ENCODE results near the gene DEXI. TPM values are rescaled to one million over a fixed set of nuclear protein-coding genes. Genes with fewer than 3 reads are reported as not detected.

DEXI gene
- total RNA-seq, 1 experiment from 2014 or later, result 23.7 TPM

DNA sequence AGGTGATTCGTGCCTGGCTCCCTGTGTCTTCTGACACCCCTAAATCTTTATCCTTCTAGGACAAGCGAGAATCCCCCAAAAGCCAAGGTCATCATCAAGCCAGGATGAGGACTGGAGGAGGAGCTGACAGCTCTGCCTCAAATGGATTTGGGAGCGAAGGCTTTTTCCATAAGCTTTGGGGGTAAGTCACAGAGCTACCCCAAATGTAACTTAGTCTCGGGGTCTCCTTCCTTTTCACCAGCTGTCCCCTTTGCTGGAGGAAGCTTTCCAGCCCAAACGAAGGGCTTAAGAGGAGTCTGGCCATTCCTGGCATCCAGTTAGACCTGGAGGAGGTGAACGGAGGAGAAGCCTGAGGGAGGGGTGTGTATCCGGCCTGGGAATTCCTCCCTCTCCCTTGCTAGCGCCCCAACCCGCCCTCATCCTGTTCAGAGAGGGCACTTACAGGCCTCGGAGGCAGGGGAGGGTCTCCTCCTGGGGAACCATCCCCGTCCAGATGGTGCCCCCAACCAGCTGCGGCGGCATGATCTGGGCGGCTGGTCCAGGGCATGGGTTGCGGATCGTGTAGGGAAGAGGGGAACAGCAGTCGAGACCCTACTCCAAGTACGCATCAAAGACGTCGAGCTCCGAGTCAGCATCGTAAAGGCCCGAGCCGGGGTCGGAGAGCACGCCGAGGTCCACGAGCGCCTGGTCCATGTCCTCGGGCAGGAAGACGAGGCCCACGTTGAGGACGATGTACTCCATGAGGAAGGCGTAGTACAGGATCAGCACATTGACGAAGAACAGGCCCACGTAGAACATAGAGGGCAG, 938 bp downstream of the DEXI start:
- POLR2A ChIA-PET, result interaction anchor here (0.6 kb wide), 1 partner anchor 14 kb away, joined by 3 read pairs; no protein-coding TSS in a partner anchor
- CTCF ChIA-PET, result interaction anchor here (1.3 kb wide), 1 partner anchor 11 kb away, joined by 3 read pairs; no protein-coding TSS in a partner anchor
- H3K9me3 Mint-ChIP-seq (ENCODE audit: unreplicated experiment), result no peaks in the 10 kb centered on the region
- no peaks in the 10 kb centered on the region for H3K27me3 Mint-ChIP-seq (ENCODE audit: insufficient read depth, unreplicated experiment)
- Histone ChIP-seq H3K27me3 (replicated peaks; ENCODE audit: control insufficient read depth, insufficient read depth, low read length) (no peaks in the 10 kb centered on the region), H3K36me3 (ENCODE audit: control insufficient read depth, insufficient read depth, low read length) (peaks cover 3% of the 10 kb centered on the region), H3K4me3 (ENCODE audit: low read depth, low read length) (peak overlapping the region; percentile 51), H3K9me3 (no peaks in the 10 kb centered on the region), H3K4me1 (peaks cover 24% of the 10 kb centered on the region)
- H3K36me3 Mint-ChIP-seq (ENCODE audit: insufficient read depth, unreplicated experiment), result no peaks in the 10 kb centered on the region
- no peak for DNase-seq
- peak overlapping the region; percentile 95 for H3K4me3 Mint-ChIP-seq (ENCODE audit: unreplicated experiment)
- peaks cover 33% of the 10 kb centered on the region for H3K4me1 Mint-ChIP-seq (ENCODE audit: low read depth, unreplicated experiment)
- no TSS peak for BruUV-seq (replicated peaks)
- TF ChIP-seq, protein P1, sequence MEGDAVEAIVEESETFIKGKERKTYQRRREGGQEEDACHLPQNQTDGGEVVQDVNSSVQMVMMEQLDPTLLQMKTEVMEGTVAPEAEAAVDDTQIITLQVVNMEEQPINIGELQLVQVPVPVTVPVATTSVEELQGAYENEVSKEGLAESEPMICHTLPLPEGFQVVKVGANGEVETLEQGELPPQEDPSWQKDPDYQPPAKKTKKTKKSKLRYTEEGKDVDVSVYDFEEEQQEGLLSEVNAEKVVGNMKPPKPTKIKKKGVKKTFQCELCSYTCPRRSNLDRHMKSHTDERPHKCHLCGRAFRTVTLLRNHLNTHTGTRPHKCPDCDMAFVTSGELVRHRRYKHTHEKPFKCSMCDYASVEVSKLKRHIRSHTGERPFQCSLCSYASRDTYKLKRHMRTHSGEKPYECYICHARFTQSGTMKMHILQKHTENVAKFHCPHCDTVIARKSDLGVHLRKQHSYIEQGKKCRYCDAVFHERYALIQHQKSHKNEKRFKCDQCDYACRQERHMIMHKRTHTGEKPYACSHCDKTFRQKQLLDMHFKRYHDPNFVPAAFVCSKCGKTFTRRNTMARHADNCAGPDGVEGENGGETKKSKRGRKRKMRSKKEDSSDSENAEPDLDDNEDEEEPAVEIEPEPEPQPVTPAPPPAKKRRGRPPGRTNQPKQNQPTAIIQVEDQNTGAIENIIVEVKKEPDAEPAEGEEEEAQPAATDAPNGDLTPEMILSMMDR (IDR thresholded peaks at IDR 0.05; ENCODE audit: insufficient read depth in 1 of 2, low read depth in 1 of 2, low read length in 1 of 2, severe bottlenecking in 1 of 2, unreplicated experiment in 1 of 2), result no peak
- H3K27ac Mint-ChIP-seq (ENCODE audit: unreplicated experiment), result peak overlapping the region; percentile 72
- intact Hi-C loops (cut with micrococcal nuclease; ENCODE audit: unreplicated experiment), result no loop called here

DNA sequence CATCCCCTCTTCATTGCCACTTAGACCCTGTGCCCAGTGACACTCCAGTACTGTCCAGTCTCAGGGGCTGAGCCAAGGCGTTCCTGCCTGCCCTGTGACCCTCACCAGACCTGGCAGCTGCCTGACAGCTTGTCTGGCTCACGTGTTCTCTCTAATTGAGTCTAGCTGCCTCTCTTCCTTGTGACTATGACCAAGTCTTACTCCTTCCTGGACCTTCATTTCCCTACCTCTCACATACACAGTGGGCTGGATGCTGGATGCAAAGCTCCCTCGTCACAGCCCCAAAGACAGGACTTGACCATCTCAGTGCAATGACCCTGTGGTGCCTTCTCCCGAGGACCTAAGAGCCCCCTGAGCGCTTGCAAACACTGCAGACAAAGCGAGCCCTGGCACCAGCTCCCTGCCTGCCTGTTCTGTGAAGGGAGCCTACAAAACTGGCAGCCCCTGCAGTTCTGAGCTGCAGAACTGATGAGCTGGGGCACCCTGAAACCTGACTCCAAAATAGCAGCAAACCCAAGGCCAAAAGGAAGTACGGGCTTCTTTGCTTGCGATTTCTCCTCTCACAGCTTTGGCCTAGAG, 1.7 kb downstream of the DEXI start:
- Histone ChIP-seq H3K36me3 (ENCODE audit: control insufficient read depth, insufficient read depth, low read length) (peaks cover 3% of the 10 kb centered on the region), H3K27me3 (replicated peaks; ENCODE audit: control insufficient read depth, insufficient read depth, low read length) (no peaks in the 10 kb centered on the region), H3K4me3 (ENCODE audit: low read depth, low read length) (peak overlapping the region; percentile 51), H3K4me1 (peaks cover 17% of the 10 kb centered on the region), H3K9me3 (no peaks in the 10 kb centered on the region)
- POLR2A ChIA-PET, result interaction anchor here (0.6 kb wide), 1 partner anchor 15 kb away, joined by 3 read pairs; no protein-coding TSS in a partner anchor
- TSS peak; percentile 36 for BruUV-seq (replicated peaks)
- CTCF ChIA-PET, result interaction anchor here (1.3 kb wide), 1 partner anchor 10 kb away, joined by 3 read pairs; no protein-coding TSS in a partner anchor
- H3K27ac Mint-ChIP-seq (ENCODE audit: unreplicated experiment), result no peak overlapping the region
- no peak for DNase-seq
- intact Hi-C loops (cut with micrococcal nuclease; ENCODE audit: unreplicated experiment), result no loop called here
- H3K36me3 Mint-ChIP-seq (ENCODE audit: insufficient read depth, unreplicated experiment), result no peaks in the 10 kb centered on the region
- H3K4me1 Mint-ChIP-seq (ENCODE audit: low read depth, unreplicated experiment), result peaks cover 26% of the 10 kb centered on the region
- H3K9me3 Mint-ChIP-seq (ENCODE audit: unreplicated experiment), result no peaks in the 10 kb centered on the region
- H3K4me3 Mint-ChIP-seq (ENCODE audit: unreplicated experiment), result peak overlapping the region; percentile 95
- TF ChIP-seq, protein P1 (IDR thresholded peaks at IDR 0.05; ENCODE audit: insufficient read depth in 1 of 2, low read depth in 1 of 2, low read length in 1 of 2, severe bottlenecking in 1 of 2, unreplicated experiment in 1 of 2), result no peak
- H3K27me3 Mint-ChIP-seq (ENCODE audit: insufficient read depth, unreplicated experiment), result no peaks in the 10 kb centered on the region

DNA sequence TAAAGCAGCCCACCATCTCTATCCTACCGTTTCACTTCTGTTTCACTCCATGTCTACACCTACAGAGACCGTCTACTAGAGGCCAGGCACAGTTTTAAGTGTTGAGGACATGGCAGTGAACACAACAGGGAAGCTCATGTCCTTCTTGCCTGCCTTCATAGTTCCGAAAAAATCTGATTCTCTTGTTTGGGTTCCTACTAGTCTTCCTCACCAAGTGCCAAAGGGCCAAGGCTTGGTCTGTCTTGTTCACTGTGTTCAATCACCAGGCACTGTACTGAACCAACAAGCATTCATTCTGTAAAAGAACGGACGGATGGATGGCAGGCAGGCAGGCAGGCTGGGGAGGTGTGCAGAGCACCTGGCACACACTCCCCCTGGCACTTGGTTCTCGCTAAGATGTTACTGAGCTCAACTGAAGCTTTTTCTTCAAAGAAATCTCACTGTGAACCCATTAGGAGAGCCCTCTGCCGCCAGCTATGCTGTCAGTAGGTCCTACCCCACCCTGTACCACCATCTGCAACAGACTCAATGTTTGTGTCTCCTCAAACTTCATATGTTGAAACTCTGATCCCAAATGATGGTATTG, 2.5 kb downstream of the DEXI start:
- POLR2A ChIA-PET, result no interaction called here
- H3K4me3 ChIP-seq (ENCODE audit: low read depth, low read length), result no peak overlapping the region
- H3K27me3 ChIP-seq (replicated peaks; ENCODE audit: control insufficient read depth, insufficient read depth, low read length), result no peaks in the 10 kb centered on the region
- H3K36me3 ChIP-seq (ENCODE audit: control insufficient read depth, insufficient read depth, low read length), result peaks cover 3% of the 10 kb centered on the region
- peaks cover 17% of the 10 kb centered on the region; the same call in 1 of the 2 replicates for H3K4me1 ChIP-seq
- Mint-ChIP-seq H3K36me3 (ENCODE audit: insufficient read depth, unreplicated experiment) (no peaks in the 10 kb centered on the region), H3K4me3 (ENCODE audit: unreplicated experiment) (no peak overlapping the region), H3K27ac (ENCODE audit: unreplicated experiment) (no peak overlapping the region), H3K4me1 (ENCODE audit: low read depth, unreplicated experiment) (peaks cover 25% of the 10 kb centered on the region), H3K9me3 (ENCODE audit: unreplicated experiment) (no peaks in the 10 kb centered on the region), H3K27me3 (ENCODE audit: insufficient read depth, unreplicated experiment) (no peaks in the 10 kb centered on the region)
- intact Hi-C loops (cut with micrococcal nuclease; ENCODE audit: unreplicated experiment), result no loop called here
- DNase-seq, result no peak
- no TSS peak for BruUV-seq (replicated peaks)
- CTCF ChIA-PET, result interaction anchor here (1.3 kb wide), 1 partner anchor 9 kb away, joined by 3 read pairs; no protein-coding TSS in a partner anchor
- TF ChIP-seq, protein P1 (IDR thresholded peaks at IDR 0.05; ENCODE audit: insufficient read depth in 1 of 2, low read depth in 1 of 2, low read length in 1 of 2, severe bottlenecking in 1 of 2, unreplicated experiment in 1 of 2), result no peak
- H3K9me3 ChIP-seq, result no peaks in the 10 kb centered on the region

All from Caco-2 (cell line).